Measurements from ENCODE around the gene GOLPH3.

GRCh38 chr5:32143617-32144377, 30.3 kb downstream of the GOLPH3 start:
- TF ChIP-seq, protein P1, sequence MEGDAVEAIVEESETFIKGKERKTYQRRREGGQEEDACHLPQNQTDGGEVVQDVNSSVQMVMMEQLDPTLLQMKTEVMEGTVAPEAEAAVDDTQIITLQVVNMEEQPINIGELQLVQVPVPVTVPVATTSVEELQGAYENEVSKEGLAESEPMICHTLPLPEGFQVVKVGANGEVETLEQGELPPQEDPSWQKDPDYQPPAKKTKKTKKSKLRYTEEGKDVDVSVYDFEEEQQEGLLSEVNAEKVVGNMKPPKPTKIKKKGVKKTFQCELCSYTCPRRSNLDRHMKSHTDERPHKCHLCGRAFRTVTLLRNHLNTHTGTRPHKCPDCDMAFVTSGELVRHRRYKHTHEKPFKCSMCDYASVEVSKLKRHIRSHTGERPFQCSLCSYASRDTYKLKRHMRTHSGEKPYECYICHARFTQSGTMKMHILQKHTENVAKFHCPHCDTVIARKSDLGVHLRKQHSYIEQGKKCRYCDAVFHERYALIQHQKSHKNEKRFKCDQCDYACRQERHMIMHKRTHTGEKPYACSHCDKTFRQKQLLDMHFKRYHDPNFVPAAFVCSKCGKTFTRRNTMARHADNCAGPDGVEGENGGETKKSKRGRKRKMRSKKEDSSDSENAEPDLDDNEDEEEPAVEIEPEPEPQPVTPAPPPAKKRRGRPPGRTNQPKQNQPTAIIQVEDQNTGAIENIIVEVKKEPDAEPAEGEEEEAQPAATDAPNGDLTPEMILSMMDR (conservative IDR thresholded peaks at IDR 0.05 in 1 of 2, IDR thresholded peaks at IDR 0.05 in 1 of 2; ENCODE audit: extremely low read depth in 1 of 2, insufficient read depth in 1 of 2, low read depth in 1 of 2, low read length in 2 of 2): no peak
- no peak for TF ChIP-seq EZH2 (IDR thresholded peaks at IDR 0.05; ENCODE audit: borderline replicate concordance, low read length)

All from mammary epithelial cell (primary cell).